Right hindlimb (tissue), 1 donor: ENCODE measurements around the gene GRAMD2A.

Source experiments
- DNase-seq: peaks from one replicate; pipeline ENCODE4 v3.0.0-alpha.2; 2018

GRAMD2A gene

GRCh38 chr15:72197460-72198355, at the start of gene GRAMD2A:
Gene GRAMD2A, minus strand, starts transcription at chr15:72197787.
- peak; percentile 63 for DNase-seq

DNA sequence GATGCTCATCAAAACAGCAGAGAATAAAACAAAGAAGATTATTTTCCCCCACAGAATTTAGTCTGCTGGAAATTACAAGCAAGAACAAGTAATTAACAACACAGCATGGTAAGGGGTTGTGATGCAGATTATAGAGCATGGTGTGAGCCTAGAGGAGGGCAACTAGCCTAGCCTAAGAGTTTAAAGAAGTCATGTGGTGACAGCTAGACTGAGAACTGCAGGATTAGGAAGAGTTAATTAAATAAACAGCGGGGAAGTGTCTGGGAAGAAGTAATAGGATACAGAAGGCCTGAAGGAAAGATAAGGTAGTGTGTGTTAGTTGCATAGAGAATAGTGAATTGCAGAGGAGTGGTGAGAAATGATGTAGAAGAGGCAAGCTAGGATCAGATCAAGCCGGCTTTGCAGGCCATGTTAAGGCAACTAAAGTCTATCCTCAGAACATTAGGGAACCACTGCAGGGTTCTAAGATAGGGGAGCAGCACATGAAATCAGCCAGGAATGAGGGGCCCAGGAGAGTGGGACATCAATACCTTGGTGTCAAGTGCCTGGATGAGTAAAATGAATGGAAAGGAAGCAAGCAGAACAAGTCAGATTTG, 45.3 kb upstream of the GRAMD2A start:
- no peak for DNase-seq

DNA sequence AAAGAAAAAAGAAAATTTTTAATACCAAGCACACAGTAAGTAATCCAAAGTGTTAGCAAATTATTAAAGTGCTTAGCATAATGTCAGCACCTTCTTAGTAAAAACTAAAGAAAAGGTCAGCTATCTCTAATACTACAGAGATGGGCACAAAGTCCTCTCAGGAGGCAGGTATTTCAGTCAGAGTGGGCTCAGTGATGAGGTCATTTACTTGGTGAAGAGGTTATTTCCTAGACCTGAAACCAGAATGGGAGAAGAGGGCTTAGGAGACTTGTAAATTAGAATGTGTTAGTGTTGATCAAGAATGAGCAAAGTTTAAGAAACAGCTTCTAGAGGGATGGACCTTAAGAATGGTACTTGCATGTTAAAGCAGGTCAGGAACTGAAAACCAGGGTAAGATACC, 42.1 kb upstream of the GRAMD2A start:
- no peak for DNase-seq

- no peak for DNase-seq
Measured at GRCh38 chr15:72238586-72238985, 41.0 kb upstream of the GRAMD2A start.

DNA sequence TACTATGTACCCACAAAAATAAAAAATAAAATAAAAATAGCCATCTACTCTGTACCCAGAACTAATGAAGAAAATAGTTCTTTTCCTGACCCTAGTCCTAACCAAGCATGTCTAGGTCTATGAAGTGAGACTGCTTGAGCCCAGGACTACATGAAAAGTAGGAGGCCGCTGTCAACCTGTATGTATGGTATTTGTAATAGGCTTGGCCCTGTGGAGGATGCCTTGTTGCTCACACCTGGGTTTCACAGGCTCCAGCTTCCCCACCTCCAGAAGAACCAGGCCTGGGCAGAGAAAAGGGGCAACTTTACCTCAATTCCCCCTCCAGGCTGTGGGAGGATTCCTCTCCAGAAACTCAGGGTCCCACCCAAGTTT, 40.3 kb upstream of the GRAMD2A start:
- no peak for DNase-seq

GRCh38 chr15:72237029-72237852, 39.7 kb upstream of the GRAMD2A start:
- peak; percentile 39 for DNase-seq

- no peak for DNase-seq
Measured at GRCh38 chr15:72236381-72237003, 38.9 kb upstream of the GRAMD2A start.

DNA sequence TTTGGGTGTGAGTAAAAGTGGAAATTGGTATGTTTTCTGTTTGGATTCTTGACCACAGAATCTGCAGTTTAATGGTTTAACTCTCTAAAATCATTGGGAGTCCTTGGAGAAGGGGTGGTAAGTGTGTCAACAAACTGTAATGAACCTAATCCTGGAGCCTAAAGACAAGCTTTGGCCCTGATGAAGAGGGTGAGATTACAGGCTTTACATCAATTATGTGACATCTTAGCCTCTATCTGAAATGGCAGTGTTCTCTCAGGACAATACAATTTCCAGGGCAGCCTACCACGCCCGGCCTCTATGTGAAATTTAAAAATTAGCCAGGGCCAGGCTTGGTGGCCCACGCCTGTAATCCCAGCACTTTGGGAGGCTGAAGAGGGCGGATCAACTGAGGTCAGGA, 37.7 kb upstream of the GRAMD2A start:
- DNase-seq, result no peak

DNA sequence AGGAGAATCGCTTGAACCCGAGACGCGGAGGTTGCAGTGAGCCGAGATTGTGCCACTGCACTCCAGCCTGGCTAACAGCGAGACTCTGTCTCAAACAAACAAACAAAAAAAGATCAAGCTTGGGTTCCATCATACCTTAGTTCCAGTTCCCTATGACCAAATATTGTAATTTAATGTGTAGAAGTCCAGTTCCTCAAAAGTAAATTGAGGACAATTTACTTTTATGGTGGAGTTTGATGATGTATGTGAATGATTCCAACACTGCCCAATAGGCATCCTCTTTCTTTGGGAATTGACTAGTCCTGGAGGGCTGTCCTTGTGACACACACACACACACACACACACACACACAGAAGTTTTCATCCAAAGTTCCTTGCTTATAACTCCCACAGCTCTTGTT, 36.2 kb upstream of the GRAMD2A start:
- DNase-seq, result no peak

GRCh38 chr15:72231833-72232478, 34.4 kb upstream of the GRAMD2A start:
- DNase-seq, result no peak

GRCh38 chr15:72231066-72231832, 33.7 kb upstream of the GRAMD2A start, which contains the start of gene PKM:
Gene PKM, minus strand, starts transcription at chr15:72231190. Its CDS starts 12,093 bp downstream, at chr15:72219097.
- peak; percentile 96 for DNase-seq

- DNase-seq, result peak; percentile 96
Measured at GRCh38 chr15:72230197-72231065, 32.8 kb upstream of the GRAMD2A start.

- DNase-seq, result no peak
Measured at GRCh38 chr15:72229947-72230196, 32.3 kb upstream of the GRAMD2A start.

GRCh38 chr15:72229076-72229946, 31.7 kb upstream of the GRAMD2A start:
- DNase-seq, result no peak

DNA sequence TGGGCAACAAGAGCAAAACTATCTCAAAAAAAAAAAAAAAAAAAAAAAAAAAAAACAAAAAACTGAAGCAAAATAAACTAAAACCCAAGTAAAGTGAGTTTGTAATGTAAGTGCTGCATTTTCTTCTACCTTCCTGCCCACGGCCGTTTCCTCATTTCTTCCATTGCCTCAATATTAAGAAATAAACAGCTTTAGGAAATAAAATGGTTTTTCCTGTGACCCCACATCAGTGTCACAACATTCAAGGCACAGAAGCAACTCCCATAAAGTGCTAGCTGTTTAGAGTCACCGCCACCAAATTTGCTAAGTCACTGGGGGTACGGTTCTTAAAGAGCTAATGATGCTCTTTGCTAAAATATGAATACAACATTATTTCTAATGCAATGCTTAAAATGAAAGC, 30.1 kb upstream of the GRAMD2A start:
- no peak for DNase-seq

DNA sequence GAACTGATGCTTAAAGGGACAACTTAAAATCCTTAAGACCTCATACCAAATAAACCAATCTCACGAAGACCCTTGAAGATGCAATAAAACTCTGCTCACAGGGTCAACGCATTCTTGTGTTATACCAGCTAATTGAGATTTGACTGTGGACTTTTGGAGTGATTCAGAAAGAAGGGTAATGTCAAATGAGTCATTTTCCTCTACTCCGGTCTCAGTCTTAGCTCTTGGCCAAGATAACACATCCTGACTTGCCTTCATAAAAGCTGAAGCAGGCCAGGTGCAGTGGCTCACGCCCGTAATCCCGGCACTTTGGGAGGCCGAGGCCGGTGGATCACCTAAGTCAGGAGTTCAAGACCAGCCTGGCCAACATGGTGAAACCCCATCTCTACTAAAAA, 29.6 kb upstream of the GRAMD2A start:
- DNase-seq, result no peak

DNA sequence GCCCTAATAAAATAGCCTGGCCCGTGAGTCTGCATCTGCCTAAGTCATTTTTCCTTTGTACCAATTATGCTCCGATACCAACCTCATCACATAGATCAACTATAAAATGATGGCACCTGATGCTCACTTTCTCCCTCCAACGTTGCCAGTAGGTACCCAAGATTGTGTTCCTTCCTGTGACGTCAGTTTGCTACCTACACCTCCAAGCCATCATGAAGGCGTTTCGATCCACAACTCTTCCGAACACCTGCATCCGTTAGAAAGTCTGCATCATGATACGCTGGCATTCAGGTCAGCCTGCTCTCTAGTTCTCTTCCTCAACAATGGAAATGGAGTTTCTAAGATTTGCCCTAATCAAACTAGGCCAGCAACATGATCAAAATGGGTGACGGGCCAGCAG, 25.7 kb upstream of the GRAMD2A start:
- no peak for DNase-seq

DNA sequence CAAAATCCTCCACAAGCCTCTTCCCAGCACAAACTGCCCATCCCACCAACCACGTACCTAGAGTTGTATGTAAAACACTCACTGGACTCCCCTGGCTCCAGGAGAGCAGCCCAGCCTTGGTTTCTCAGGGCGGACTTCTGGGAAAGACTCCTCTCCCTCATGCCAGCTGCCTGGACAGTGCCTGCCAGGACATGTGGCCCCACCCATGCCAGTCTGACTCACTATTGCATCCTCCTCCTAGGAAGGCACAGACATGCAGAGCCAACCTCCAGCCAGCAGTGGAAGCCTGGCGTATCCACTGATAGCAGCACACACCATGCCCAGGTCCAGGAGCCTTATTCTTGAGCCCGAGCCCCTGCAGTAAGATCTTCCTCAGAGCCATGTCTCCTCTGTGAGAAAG, 24.8 kb upstream of the GRAMD2A start:
- no peak for DNase-seq

- DNase-seq, result no peak
Measured at GRCh38 chr15:72220687-72221086, 23.1 kb upstream of the GRAMD2A start.

GRCh38 chr15:72217216-72217615, 19.6 kb upstream of the GRAMD2A start:
- DNase-seq, result no peak
